Measurements from ENCODE around the gene KLHDC8B.
"Not testable (repeated sequence)": the region's sequence is repeated elsewhere in the genome, so short reads cannot be mapped to it uniquely, and the experiment has no call there.

The KLHDC8B gene

DNA sequence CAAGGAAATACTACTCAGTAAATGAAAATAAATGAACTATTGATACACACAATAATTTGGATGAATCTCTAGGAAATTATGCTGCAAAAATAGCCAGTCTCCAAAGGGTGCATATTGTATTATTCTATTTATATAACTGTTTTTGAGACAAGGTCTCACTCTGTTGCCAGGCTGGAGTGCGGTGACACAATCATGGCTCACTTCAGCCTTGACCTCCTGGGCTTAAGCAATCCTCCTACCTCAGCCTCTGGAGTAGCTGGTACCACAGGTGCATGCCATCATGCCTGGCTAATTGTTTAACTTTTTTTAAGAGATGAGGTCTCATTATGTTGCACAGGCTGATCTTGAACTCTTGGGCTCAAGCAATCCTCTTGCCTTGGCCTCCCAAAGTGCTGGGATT lies 12.5 kb downstream of the KLHDC8B start:
- no peak for DNase-seq (ENCODE audit: low spot score)

DNA sequence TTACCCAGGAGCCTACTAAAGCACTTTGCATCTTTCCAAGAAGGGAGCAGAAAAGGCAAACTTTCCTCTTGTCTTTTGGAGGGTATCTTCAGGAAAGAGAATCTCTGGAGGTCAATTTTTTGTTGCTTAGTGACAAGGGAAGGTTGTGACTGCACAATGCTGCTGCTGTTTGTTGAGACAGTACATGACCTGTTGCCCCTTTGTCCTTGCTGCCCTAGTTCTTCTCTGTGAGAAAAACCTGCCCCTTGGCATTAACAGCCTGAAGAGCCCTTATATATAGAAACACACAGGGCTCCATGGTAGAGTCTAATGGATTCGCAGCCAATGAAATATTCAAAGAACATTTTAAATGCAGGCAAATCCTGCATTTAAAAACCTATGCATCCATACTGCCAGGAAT lies 20.3 kb downstream of the KLHDC8B start:
- no peak for DNase-seq (ENCODE audit: low spot score)

DNA sequence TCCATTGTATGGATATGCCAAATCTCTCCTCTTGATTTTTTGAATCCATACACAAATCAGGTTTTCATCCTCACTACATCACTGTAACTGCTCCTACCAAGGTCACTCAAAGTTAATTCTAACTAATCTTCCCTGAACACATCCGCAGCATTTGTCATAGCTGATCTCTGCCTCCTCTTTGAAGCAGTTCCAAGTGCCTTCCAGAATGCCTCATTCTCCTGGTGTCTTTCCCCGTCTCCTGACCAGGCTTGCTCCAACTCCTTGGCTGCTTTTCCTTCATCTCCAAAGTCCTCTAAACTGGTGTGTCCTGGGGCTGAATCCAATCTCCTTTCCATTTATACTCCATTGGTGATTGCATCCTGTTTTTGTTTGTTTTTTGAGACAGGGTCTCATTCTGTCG lies 26.8 kb downstream of the KLHDC8B start:
- no peak for DNase-seq (ENCODE audit: low spot score)

DNA sequence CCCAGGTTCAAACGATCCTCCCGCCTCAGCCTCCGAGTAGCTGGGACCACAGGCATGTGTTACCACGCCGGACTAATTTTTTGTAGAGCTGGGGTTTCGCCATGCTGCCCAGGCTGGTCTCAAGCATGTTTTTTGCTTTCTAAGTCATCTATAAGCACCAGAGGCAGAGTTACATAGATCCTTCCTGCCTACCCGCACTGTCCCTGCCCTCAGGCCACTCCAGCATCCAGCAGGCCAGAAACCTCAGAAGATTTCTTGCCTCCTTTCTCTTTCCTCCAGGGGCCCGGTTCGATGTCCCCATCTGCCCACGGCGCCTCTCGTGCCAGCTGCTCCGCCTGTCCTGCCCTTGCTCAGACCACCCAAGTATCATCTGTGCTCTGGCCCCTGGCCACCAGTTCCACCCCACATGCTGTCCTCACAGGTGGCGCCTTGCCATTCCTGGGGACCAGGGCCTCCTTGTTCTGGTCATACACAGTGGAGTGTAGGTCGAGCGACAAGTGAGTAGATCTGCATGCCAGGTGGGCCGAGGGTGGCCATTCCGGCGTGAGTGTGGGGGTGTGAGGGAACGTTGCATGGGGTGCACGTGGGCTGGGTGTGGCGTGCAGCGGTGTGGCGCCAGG lies 27.3 kb downstream of the KLHDC8B start:
- no peak for DNase-seq (ENCODE audit: low spot score)

DNA sequence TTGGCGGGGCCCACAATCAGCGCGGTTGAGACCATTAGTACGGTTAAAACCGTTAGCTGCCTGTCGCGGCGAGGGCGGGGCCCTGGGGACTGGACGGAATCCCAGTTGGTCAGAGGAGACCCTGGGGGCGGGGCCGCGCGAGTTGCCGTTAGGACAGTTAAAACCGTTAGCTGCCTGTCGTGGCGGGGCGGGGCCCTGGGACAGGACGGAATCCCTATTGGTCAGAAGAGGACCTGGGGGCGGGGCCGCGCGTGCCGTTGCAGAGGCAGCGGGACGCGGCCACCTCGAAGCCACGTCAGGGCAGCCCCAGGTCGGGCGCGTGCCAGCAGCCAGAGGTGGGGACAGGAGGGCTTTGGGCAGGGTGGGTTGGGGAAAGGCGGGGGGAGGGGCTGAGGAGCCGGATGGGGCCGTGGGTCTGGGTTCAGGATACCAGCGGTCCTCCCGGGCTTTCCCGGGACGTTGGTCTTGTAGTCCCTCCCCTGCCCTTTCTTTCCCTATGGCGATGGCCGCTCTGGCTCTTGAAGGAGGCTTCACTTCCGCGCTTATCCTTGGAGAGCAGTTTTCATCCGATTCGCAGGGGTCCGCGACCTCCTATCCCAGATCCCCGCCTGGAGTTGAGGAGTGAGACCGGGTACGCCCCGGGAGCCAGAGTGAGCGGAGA lies 28.0 kb downstream of the KLHDC8B start:
- DNase-seq (ENCODE audit: low spot score): no peak

DNA sequence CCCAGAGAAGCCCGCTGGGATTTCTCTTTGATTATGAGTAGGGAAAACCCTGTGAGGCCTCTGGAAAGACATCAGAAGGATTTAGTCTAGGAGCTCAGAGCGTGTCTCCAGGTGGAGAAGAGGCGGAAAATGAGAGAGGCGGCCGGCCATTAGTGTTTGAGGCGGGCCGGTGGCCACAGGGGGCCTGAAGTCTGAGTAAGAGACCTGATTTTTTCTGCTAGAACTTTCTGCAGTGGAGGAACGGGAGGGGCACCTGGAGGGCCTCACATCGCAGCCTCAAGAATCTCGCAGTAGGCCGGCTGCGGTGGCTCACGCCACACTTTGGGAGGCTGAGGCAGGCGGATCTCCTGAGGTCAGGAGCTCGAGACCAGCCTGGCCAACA lies 28.5 kb downstream of the KLHDC8B start:
- DNase-seq (ENCODE audit: low spot score): no peak

DNA sequence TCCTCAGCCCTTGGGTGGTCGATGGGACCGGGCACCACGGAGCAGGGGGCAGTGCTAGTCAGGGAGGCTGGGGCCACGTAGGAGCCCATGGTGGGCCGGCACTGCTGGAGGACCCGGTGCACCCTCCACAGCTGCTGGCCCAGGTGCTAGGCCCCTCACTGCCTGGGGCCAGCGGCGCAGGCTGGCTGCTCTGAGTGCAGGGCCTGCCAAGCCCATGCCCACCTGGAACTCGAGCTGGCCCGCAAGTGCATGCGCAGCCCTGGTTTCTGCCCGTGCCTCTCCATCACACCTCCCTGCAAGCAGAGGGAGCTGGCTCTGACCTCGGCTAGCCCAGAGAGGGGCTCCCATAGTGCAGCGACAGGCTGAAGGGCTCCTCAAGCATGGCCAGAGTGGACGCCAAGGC lies 42.1 kb downstream of the KLHDC8B start:
- DNase-seq (ENCODE audit: low spot score): no peak

DNA sequence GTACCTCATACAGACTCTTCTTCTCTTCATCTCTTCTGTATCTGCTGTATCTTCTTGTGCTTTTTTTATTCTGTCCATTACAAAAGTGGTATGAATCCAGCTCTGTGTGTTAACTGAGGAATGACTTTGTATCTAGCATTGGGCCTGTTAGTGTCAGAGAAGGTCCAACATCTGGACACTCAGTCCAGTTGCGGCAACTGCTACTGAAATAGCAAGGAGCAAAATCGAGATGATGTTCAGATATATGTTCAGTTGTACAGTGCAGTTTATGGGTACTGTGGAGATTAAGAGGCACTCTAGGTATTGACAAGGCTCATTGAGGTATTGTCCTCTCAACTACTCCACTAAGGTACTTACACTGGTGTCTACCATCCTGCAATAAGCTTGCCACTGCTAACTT lies 42.6 kb downstream of the KLHDC8B start:
- DNase-seq (ENCODE audit: low spot score): no peak

DNA sequence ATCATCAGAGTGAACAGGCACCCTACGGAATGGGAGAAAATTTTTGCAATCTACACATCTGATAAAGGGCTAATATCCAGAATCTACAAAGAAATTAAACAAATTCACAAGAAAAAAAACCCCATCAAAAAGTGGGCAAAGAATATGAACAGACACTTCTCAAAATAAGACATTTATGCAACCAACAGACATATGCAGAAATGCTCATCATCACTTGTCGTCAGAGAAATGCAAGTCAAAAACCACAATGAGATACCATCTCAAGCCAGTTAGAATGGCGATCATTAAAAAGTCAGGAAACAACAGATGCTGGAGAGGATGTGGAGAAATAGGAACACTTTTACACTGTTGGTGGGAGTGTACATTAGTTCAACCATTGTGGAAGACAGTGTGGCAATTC lies 45.3 kb downstream of the KLHDC8B start:
- not testable (repeated sequence) for DNase-seq (ENCODE audit: low spot score)

DNA sequence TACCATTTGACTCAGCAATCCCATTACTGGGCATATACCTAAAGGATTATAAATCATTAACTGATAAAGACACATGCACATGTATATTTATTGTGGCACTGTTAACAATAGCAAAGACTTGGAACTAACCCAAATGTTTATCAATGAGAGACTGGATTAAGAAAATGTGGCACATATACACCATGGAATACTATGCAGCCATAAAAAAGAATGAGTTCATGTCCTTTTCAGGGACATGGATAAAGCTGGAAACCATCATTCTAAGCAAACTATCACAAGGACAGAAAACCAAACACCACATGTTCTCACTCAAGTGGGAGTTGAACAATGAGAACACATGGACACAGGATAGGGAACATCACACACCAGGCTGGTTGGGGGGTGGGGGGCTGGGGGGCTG lies 45.7 kb downstream of the KLHDC8B start:
- DNase-seq (ENCODE audit: low spot score): not testable (repeated sequence)

DNA sequence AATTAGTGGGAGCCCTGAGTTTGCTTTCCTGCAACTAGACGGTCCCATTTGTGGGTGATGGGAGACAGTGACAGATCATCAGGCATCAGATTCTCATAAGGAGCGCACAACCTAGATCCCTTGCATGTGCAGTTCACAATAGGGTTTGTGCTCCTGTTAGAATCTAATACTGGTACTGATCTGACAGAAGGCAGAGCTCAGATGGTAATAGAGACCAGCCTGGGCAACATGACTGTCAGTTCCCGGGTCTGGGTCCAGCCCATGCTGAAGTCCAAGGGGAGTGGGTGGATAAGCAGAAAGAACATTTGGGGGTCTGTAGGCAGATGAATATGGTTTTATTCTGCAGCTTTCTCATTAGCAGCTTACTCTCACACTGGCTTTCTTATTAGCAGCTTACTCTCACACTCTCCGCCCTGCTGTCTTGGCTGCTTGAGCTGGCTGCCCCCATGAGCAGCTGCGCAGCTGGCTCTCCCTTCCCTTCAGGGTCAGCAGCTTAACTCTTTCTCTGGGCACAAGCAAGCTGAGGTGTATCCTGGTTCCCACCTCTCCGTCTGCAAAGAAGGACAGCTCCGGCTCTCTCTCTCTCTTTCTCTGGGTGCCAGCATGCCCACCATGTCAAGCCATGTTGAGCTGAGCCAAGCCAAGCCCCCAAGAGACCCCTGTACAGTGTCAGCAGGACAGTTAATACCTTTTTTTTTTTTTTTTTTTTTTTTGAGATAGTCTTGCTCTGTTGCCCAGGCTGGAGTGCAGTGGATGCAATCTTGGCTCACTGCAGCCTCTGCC lies 46.5 kb downstream of the KLHDC8B start:
- DNase-seq (ENCODE audit: low spot score): no peak

DNA sequence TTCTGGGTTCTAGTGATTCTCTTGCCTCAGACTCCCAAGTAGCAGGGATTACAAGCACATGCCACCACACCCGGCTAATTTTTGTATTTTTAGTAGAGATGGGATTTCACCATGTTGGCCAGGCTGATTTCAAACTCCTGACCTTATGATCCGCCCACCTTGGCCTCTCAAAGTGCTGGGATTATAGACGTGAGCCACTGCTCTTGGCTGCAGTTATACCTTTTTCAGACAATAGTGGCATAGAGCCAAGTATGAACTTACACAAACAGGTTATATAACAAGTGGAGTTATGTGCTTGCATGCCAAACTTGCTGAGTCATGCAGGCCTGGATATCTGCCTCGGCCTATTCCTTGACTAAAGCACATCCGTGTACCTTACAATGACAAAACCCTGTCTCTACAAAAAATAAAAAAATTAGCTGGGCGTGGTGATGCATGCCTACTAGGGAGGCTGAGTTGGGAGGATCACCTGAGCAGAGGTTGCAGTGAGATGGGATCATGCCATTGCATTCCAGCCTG lies 47.1 kb downstream of the KLHDC8B start:
- not testable (repeated sequence) for DNase-seq (ENCODE audit: low spot score)

DNA sequence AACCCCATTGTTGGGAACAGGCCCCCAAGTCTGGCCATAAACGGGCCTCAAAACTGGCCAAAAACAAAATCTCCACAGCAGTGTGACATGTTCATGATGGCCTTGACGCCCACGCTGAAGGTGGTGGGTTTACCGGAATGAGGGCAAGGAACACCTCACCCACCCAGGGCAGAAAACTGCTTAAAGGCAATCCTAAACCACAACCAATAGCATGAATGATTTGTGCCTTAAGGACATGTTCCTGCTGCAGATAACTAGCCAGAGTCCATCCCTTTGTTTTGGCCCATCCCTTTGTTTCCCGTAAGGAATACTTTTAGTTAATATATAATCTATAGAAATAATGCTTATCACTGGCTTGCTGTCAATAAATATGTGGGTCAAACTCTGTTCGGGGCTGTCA lies 47.7 kb downstream of the KLHDC8B start:
- DNase-seq (ENCODE audit: low spot score): no peak

DNA sequence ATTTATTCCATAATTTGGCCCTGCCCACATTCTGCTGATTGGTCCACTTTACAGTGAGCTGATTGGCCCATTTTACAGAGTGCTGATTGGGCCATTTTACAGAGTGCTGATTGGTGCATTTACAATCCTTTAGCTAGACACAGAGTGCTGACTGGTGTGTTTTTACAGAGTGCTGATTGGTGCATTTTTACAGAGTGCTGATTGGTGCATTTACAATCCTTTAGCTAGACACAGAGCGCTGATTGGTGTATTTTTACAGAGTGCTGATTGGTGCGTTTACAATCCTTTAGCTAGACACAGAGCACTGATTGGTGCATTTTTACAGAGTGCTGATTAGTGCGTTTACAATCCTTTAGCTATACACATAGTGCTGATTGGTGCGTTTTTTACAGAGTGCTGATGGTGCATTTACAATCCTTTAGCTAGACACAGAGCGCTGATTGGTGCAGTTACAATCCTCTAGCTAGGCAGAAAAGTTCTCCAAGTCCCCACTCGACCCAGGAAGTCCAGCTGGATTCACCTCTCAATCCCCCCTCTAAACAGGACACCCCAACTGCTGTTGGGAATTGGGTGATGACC lies 49.7 kb downstream of the KLHDC8B start:
- DNase-seq (ENCODE audit: low spot score): not testable (repeated sequence)

DNA sequence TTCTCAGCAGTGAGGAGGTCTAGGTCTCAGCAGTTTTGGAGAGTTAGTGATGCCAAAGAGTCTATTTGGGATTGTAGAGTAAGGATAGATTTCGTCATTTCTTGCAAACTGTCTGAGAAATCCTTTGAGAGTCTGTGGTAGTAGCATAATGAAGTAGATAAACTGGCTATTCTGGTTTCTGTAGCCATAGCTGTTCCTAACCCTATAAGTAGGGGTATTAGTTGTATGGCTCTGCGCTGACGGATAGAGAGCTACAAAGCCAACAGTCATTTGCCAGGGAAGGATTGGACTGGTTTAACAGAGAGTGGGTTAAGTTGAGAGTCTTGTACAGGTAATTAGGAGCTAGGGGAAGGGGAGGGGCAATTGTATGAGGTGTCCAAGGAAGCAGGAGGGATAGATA lies 50.6 kb downstream of the KLHDC8B start:
- DNase-seq (ENCODE audit: low spot score): no peak

All from HuH-7 (cell line).